ENCODE results near the gene MPDZ.

GRCh38 chr9:13291718-13292117, 12.2 kb upstream of the MPDZ start:
- TF ChIP-seq CTCF (IDR thresholded peaks at IDR 0.05) (no peak), POLR2A (IDR thresholded peaks at IDR 0.05) (no peak), EP300 (IDR thresholded peaks at IDR 0.05) (no peak), POLR2AphosphoS5 (IDR thresholded peaks at IDR 0.05) (no peak)

Data from stomach (tissue), 4 donors.